Cardiac fibroblast (primary cell): ENCODE measurements around the gene ACAP3.

Experiments used
- DNase-seq, 2 donors: peaks; one replicate each; pipeline versions ENCODE4 v3.0.0 to v3.0.0-alpha.2; 2010; ENCODE audit warnings: low read depth in 2 of 2
- H3K4me3 ChIP-seq, 2 donors: replicated peaks in 1 of 2; 1 replicate in 1 of 2; 2 replicates in 1 of 2; pipeline ENCODE4 v1.5.1; 2011; ENCODE audit warnings: low read depth in 2 of 2, low read length in 2 of 2, mild to moderate bottlenecking in 2 of 2, moderate library complexity in 1 of 2
- TF ChIP-seq, protein P1 (sequence below): IDR thresholded peaks from one replicate; pipeline ENCODE4 v1.5.1; 2011; ENCODE audit warnings: low read depth, mild to moderate bottlenecking, low read length, inconsistent platforms

The ACAP3 gene

DNA sequence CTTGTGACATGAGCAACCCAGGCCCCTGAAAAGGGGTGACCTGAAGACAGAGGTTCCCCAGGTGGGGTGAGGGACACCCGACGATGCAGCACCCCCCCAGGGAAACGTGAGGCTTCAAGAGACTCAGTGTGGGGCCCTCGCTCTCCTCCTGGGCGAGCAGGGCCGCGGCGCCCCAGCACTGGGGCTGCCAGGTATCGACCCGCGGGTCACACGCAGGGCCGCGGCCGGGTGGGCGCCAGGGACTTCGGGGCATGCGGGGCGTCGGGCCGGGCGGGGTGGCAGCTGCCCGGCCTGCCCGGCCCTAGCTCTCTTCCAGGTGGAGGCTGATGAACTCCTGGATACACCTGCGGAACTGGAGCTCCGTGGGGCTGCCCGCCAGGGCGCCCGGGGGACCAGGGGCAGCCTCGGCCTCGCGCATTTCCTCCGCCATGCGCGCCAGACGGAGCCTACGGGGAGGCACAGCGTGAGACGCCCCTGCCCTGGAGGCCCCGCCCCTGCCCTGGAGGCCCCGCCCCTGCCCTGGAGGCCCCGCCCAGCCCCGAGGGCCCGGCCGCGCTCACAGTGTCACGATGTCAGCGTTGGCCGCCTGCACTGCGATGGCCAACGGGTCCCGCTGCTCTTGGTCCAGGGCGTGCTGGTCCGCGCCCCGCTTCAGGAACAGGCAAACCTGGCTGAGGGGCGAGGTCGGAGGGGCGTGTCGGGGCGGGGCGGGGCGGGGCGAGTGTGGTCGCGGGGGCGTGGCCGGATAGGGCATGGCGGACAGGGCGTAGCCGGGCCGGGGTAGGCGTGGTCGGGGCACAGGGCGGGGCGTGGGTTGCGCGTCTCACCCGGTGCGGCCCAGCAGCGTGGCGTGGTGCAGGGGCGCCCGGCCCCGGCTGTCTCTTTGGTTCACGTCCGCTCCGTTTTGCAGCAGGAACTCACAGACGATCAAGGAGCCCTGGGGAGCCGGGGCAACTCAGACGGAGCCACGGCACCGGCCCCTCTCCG lies 14.2 kb downstream of the ACAP3 start:
- TF ChIP-seq, protein P1, sequence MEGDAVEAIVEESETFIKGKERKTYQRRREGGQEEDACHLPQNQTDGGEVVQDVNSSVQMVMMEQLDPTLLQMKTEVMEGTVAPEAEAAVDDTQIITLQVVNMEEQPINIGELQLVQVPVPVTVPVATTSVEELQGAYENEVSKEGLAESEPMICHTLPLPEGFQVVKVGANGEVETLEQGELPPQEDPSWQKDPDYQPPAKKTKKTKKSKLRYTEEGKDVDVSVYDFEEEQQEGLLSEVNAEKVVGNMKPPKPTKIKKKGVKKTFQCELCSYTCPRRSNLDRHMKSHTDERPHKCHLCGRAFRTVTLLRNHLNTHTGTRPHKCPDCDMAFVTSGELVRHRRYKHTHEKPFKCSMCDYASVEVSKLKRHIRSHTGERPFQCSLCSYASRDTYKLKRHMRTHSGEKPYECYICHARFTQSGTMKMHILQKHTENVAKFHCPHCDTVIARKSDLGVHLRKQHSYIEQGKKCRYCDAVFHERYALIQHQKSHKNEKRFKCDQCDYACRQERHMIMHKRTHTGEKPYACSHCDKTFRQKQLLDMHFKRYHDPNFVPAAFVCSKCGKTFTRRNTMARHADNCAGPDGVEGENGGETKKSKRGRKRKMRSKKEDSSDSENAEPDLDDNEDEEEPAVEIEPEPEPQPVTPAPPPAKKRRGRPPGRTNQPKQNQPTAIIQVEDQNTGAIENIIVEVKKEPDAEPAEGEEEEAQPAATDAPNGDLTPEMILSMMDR: no peak
- no peak overlapping the region for H3K4me3 ChIP-seq
- no peak for DNase-seq

DNA sequence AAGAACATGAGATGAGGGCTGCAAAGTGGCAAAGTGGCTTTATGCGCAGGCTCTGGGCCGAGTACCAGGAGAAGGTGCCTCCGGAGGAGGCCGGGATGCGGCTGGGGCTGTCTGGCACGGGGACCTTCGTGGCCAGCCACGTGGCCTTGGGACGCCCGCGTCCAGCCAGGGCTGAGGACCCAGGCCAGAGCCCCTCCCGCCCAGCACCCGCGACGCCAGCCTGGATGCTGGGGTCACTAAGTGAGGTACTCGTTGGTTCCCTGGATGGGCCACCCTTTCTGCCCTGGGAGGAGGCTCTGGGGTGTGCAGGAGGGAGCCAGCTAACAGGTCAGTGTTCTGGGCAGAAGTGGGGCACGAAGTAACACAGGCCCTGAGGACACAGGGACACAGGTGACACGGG lies 14.9 kb downstream of the ACAP3 start:
- H3K4me3 ChIP-seq: no peak overlapping the region
- DNase-seq: no peak
- TF ChIP-seq, protein P1: no peak

DNA sequence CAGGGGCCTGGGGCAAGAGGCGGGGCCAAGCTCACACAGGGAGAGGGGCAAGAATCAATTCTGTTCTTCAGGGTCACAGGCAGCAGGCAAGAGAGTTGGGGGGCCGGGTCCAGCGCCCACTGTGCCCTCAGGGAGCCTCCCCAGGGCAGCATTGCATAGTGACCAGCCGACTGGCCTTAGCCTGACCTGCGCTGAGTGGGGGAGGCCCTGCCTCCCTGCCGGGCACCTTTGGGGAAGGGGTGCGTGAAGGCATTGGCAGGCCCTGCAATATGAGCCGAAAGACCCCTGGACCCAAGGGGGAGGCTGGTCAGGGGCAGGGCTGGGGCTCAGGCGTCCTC lies 15.3 kb downstream of the ACAP3 start:
- H3K4me3 ChIP-seq: no peak overlapping the region
- DNase-seq: no peak
- TF ChIP-seq, protein P1: no peak

DNA sequence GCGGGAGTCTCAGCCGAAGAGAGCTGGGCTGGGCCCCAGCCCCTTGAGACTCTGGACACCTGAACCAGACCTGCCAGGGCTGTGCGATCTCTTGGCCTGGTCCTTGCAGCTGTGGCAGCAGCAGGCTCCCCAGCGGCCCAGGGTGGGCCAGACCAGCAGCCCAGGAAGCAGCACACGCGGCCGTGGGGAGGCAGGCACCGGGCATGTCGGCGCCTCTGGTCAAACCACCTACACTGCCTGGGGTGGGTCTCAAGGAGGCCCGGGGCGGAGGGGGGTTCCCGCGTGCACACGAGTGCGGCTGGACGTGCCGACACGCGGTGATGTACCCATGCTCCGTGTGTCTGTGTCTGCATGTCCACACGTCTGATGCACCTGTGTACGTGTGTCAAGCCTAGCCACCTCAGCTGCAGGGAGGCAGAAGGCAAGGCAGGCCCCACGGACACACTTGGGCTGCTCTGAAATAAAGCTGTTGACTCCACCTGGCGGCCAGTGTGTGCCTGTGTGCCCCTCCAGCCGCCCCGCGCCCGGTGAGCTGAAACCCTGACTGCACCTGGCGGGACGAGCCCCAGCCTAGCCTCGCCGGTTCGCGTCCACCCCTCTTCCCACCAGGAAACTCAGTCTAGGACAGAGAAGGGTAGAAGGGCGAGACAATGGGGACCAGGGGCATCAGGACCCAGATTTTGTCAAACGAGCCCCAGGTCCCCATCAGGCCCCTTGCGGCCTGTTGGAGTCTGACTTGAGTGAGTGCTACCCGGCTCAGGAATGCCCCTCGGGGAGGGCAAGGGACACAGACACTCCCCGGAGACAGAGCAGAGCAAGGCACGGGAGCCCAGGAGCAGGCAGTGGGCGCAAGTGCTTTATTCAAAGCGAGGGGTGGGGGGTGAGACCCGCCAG lies 15.9 kb downstream of the ACAP3 start:
- TF ChIP-seq, protein P1: peak; percentile 65
- DNase-seq: peak; percentile 73 to 74
- no peak overlapping the region for H3K4me3 ChIP-seq

DNA sequence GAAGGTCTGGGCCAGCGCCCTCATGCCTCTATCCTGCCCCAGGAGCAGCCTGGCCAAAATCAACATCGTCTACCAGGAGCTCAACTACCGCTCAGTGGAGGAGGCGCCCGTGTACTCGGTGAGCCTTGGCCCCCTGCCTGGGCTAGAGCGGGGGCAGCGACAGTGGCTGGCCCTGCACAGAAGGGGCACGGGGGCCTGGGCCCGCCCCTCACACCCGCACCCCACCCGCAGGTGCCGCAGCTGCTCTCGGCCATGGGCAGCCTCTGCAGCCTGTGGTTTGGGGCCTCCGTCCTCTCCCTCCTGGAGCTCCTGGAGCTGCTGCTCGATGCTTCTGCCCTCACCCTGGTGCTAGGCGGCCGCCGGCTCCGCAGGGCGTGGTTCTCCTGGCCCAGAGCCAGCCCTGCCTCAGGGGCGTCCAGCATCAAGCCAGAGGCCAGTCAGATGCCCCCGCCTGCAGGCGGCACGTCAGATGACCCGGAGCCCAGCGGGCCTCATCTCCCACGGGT lies 16.7 kb downstream of the ACAP3 start:
- TF ChIP-seq, protein P1: no peak
- no peak overlapping the region for H3K4me3 ChIP-seq
- no peak for DNase-seq

DNA sequence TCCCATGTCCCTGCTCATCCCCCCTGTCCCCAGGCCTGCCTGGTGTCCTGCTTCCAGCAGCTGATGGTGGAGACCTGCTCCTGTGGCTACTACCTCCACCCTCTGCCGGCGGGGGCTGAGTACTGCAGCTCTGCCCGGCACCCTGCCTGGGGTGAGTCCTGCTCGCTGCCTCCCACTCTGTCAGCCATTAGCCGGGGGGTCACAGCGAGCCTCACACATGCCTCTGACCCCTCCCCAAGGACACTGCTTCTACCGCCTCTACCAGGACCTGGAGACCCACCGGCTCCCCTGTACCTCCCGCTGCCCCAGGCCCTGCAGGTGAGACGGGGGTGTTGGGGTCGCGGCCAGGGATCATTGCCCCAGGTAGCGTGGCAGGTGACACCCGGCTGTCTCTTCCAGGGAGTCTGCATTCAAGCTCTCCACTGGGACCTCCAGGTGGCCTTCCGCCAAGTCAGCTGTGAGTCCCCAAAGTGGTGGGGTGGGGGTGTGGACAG lies 17.4 kb downstream of the ACAP3 start:
- TF ChIP-seq, protein P1: peak; percentile 70
- no peak overlapping the region for H3K4me3 ChIP-seq
- DNase-seq: peak in 1 of 2 donors; percentile 66
